ENCODE measurements around the gene XK.
"Not testable (repeated sequence)": the region's sequence is repeated elsewhere in the genome, so short reads cannot be mapped to it uniquely, and the experiment has no call there.

Gene XK

DNA sequence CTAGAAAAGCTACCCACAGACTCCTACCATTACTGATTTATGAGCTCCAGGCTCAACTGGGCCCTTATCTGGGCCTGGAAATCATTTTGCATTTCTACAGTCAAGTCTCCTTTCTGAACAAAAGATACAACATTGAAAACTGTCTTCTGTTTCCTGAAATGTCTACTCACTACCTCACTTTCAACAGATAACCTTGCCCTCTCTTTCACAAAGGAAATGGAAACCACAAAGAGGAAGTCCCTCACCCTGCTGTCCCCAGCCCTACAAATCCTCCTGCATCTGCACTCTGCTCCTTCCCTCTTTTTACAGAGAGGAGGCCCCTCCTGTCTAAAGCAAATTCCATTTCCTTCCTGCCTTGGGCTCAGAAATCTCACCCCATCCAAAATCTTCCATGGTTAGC lies 69.4 kb downstream of the XK start:
- no peak for DNase-seq

DNA sequence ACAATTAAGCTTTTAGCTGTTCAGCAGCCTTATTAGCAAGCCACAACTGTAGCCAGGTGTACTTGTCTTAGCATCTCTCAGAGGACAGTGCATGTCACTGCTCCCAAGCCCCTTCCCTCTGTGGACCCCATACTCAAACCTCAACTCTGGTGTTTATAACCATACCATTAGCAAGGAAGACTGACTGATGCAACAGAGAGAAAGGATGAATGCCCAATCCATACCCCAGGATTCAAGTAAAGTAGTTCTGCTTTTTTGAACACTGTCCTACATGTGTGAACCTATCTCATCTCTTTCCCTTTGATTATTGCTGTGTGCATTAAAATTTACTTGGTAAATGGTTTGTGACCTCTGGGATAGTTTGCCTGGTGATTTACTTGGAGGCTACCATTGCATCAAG lies 71.5 kb downstream of the XK start:
- DNase-seq, result no peak

DNA sequence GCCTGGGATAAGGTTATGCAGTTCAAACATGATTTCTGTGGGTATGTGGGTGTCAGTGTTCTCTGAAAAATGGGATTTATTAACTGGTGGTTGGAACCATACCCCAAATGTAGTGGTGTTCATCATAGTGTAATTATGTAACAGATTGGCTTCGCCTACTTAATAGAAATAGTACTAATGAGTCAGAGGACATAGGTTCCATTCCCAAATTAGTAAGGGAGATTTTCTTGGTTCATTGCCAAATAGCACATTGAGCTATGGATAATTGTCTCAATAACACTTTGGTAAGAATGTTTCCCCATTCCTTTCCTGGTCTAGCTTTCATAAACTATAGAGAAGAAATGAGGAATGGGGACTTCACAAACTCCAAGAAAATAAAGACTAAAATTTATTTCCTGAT lies 73.8 kb downstream of the XK start:
- DNase-seq, result no peak

DNA sequence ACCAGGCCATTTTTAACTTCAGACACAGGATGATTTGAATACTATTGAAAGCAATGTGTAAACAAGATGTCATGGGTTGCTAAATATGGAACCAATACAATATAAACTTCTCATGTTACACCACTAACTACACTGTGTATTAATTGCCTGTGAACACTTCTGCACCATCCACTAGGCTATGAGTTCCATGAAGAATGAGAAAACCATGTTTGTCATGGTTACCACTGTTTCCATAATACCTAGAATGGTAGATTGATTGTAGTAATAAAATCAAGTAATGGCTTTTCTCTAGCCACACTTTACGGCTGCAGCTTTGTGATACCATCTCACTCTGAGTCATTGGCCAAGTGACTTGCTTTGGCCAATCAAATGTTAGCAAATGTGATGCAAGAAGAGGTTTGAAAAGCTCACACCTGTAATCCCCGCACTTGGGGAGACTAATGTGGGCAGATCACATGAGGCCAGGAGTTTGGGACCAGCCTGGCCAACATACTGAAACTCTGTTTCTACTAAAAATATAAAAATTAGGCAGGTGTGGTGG lies 74.4 kb downstream of the XK start:
- no peak for DNase-seq

DNA sequence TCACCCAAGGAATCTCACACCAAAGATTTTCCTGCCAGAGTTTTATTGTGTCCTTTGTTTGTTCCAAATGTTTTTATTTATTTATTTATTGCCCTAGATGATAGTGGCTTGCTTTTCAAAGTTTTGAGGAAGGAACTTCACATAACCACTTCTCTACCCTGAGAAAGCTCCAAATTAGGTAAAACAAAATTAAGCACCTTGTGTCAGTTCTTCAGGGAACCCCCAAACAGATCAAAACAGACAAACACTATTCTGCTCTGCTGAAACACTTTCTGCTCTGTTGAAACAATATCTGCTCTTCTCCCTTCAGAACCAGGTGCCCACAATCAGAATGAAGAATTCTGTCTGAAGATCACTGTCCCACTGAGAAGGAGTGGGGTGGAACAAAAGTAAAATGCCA lies 77.8 kb downstream of the XK start:
- DNase-seq, result no peak

DNA sequence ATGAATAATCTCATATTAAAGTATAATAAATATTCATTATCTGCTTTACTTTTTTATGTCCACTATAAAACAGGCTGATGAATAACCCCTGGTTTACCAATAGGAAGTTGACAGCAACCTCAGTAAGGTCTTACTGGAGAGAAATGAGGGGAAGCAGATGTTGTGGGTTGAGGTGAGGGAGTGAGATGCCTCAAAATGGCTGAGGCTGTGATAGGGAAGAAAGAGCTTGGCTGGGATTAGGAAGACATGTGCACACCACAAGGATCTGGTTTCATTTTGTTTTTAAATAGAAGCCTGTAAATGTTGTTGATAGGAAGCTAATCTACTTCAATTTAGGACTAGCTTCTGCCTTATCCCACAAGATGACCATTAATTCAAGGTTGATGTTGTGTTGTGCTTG lies 79.9 kb downstream of the XK start:
- no peak for DNase-seq

DNA sequence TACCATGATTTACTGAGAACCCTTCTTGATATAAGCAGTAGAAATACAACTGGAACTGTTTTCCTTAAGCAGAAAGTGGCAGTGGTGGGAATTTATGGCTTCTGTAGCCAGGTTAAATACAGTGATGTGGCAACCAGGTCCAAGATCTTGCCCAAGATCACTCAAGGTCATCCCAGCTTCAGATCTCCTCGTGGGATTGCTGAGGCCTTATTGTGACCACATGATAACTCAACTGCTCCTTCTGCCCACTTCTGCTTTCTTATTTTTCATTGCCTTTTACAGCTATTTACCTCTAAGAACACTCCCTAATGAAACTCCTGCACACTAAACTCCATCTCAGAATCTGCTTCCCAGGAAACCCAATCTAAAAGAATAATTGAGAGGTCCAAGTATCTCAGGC lies 81.8 kb downstream of the XK start:
- no peak for DNase-seq

DNA sequence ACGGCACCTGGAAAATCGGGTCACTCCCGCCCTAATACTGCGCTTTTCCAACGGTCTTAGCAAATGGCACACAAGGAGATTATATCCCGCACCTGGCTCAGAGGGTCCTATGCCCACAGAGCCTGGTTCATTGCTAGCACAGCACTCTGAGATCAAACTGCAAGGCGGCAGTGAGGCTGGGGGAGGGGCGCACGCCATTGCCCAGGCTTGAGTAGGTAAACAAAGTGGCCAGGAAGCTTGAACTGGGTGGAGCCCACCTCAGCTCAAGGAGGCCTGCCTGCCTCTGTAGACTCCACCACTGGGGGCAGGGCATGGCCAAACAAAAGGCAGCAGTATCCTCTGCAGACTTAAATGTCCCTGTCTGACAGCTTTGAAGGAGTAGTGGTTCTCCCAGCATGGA lies 83.3 kb downstream of the XK start:
- not testable (repeated sequence) for DNase-seq

DNA sequence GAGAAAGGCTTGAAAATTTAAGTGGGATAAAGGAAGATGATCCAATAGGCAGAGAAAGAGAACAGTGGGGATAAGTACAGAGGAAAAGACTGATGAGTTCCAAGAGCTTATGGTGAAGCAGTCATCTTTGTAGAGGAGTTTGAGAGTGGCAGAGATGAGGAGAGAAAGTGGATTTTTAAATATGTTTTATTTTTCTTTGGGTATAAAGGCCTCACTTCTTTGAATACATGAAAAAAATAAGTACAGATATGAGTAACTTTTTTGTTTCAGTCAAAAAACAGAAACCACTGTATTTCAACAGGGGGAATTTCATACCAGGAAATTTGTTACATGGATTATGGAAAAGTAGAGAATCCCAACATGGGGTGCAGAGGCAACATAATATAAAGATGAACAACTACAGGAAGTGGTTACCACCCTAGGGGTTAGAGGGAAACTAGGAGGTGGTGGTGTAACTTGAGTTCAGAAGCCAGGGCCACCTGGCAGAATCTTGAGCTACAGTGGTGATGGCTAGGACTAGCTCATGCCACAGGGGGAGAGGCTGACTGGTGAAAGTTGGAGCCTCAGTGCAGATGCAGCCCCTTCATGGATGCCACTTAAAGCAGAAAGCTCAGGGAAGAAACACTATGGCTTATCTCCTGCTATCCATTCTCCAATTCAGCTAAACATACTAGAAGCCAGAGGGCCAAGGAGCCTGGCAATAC lies 90.8 kb downstream of the XK start:
- no peak for DNase-seq

DNA sequence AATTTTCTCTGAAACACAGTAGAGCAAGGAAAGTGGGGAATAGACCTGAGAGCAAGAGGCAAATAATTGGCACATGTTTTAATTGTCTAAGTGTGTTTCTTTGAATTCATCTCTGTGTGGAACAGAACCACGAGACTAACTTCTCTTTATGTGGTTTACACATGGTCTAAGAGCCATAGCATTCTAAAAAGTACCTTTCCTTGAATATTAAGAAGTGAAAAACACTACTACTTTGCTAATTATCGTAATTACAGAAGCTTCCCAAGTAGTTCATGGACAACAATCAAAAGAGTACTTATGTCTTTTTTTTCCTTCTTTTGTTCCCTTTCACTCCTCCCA lies 91.4 kb downstream of the XK start:
- no peak for DNase-seq

DNA sequence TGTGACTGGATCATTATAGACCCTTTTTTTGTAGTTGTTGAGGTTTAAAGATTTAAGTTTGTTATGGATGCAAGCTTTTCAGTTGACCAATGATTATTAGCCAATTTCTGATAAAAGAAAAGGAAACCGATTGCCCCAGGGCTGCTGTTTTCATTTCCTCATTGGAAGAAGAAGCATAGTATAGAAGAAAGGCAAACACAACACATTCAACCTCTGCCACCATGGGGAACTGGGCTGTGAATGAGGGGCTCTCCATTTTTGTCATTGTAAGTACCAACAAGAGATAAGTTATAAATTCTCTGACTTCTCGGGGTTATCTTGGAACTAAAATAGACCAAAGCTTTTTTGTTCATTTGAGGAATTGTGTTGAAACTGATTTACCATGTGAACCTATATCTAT lies 94.3 kb downstream of the XK start, which contains the start of gene CYBB:
TSS of gene CYBB (plus strand) at position 203 of the 400 bp plus-strand sequence. CDS start at position 222, 19 bp downstream.
- no peak for DNase-seq

DNA sequence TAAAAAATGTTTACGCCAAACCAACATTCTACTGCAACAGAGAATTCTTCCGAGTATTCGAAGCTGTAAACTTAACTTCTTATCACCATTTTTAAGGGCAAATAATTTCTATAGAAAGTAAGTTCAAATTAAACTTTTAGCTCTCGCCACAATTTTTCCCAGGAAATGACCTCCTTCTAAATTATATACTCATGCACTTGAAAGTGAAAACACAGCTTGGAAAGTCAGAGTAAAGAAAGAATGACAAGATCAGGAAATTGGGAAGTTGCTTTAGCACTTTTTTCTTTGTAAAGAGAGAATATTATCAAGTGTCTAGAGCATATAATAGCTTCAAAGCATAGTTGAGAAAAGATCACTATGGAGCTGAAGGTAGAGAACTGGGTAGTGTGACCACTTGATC lies 95.5 kb downstream of the XK start:
- DNase-seq, result no peak

All from fibroblast of skin of back (primary cell).